ENCODE results near the gene HOXA9.

HOXA9 gene

GRCh38 chr7:27130540-27131389 lies 34.6 kb downstream of the HOXA9 start, which contains the start of gene HOXA4 (continued):
- TF ChIP-seq ELK4 (IDR thresholded peaks at IDR 0.05; ENCODE audit: borderline replicate concordance, low read depth, low read length) (no peak), ZBTB8A (tag by site-specific recombination; IDR thresholded peaks at IDR 0.05) (peak; percentile 98), ZNF48 (tag by site-specific recombination; IDR thresholded peaks at IDR 0.05) (no peak), GLI2 (tag by site-specific recombination; IDR thresholded peaks at IDR 0.05; ENCODE audit: borderline replicate concordance, low read depth) (no peak), ZNF585B (tag by site-specific recombination; IDR thresholded peaks at IDR 0.05) (no peak), SALL2 (tag by site-specific recombination; IDR thresholded peaks at IDR 0.05; ENCODE audit: borderline replicate concordance) (no peak), ZNF350 (tag by site-specific recombination; IDR thresholded peaks at IDR 0.05) (no peak), TRIM28 (IDR thresholded peaks at IDR 0.05; ENCODE audit: borderline replicate concordance, low read length) (no peak), ZIC2 (tag by site-specific recombination; IDR thresholded peaks at IDR 0.05) (peak; percentile 27), ZNF274 (IDR thresholded peaks at IDR 0.05; ENCODE audit: low read length) (no peak), ZNF274 (tag by site-specific recombination; IDR thresholded peaks at IDR 0.05; ENCODE audit: borderline replicate concordance) (no peak), ZNF792 (tag by site-specific recombination; IDR thresholded peaks at IDR 0.05) (no peak), ZNF596 (tag by site-specific recombination; IDR thresholded peaks at IDR 0.05) (0 out of 2 replicates have a peak, but pooled peaks have one; percentile 6), WT1 (tag by site-specific recombination; IDR thresholded peaks at IDR 0.05) (0 out of 2 replicates have a peak, but pooled peaks have one; percentile 32), ZNF157 (tag by site-specific recombination; IDR thresholded peaks at IDR 0.05) (no peak), ZNF423 (tag by site-specific recombination; IDR thresholded peaks at IDR 0.05) (peak; percentile 18; the same call in 1 of the 2 replicates), ZNF624 (tag by site-specific recombination; IDR thresholded peaks at IDR 0.05) (no peak), ZBTB1 (tag by site-specific recombination; IDR thresholded peaks at IDR 0.05) (peak; percentile 64; the same call in 1 of the 2 replicates), ZNF645 (tag by site-specific recombination; IDR thresholded peaks at IDR 0.05) (no peak), ZNF513 (tag by site-specific recombination; IDR thresholded peaks at IDR 0.05) (no peak), ZNF416 (tag by site-specific recombination; IDR thresholded peaks at IDR 0.05) (no peak)

- Histone ChIP-seq H3K27ac (ENCODE audit: extremely low read depth, low read depth, low read length) (peak overlapping the region; percentile 100), H3K4me3 (ENCODE audit: low read depth, low read length) (peak overlapping the region; percentile 52), H3K4me1 (ENCODE audit: control insufficient read depth, insufficient read depth, low read length) (peaks cover 75% of the 10 kb centered on the region), H3K9me3 (ENCODE audit: control insufficient read depth, insufficient read depth, low read depth, low read length) (no peaks in the 10 kb centered on the region), H3K36me3 (ENCODE audit: control insufficient read depth in 2 of 2, insufficient read depth in 1 of 2, low read length in 2 of 2) (peaks cover 5 to 13% of the 10 kb centered on the region in 2 experiments; a peak in 1 of 3 replicates)
- CTCF ChIA-PET = interaction anchor here (0.8 to 2.7 kb wide), 6 partner anchors 11 to 277 kb away, joined by 3 to 12 read pairs (median 3); partner anchors contain the start of gene HOXA6
- POLR2A ChIA-PET = interaction anchor here (1.1 to 2.2 kb wide), 9 partner anchors 10 to 272 kb away, joined by 3 to 29 read pairs (median 6); partner anchors contain the start of genes HOXA1, HOXA5 and HOXA7
- peak; percentile 74 for TF ChIP-seq ZNF423 (tag by site-specific recombination; IDR thresholded peaks at IDR 0.05)
- no peak for TF ChIP-seq ZNF518A (tag by site-specific recombination; conservative IDR thresholded peaks at IDR 0.05; ENCODE audit: low read depth)
- TF ChIP-seq ZSCAN16 (tag by site-specific recombination; IDR thresholded peaks at IDR 0.05) = no peak
- TF ChIP-seq ZEB2 (tag by site-specific recombination; IDR thresholded peaks at IDR 0.05) = peak; percentile 53; the same call in 1 of the 2 replicates
Observed at GRCh38 chr7:27129729-27130539, 35.4 kb downstream of the HOXA9 start.
